Skeletal muscle cell (primary cell): ENCODE data around the gene NAA20.
A peak's percentile ranks its signal among the peaks of the same experiment; 100 is the strongest.

Source experiments
- DNase-seq: peaks from one replicate; pipeline ENCODE4 v3.0.0-alpha.2; 2010; ENCODE audit warnings: low read depth
- H3K4me3 ChIP-seq: 2 replicates; pipeline ENCODE4 v1.5.1; 2011; ENCODE audit warnings: low read depth, mild to moderate bottlenecking, control low read depth, low read length, moderate library complexity

The NAA20 gene, protein sequence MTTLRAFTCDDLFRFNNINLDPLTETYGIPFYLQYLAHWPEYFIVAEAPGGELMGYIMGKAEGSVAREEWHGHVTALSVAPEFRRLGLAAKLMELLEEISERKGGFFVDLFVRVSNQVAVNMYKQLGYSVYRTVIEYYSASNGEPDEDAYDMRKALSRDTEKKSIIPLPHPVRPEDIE

DNA sequence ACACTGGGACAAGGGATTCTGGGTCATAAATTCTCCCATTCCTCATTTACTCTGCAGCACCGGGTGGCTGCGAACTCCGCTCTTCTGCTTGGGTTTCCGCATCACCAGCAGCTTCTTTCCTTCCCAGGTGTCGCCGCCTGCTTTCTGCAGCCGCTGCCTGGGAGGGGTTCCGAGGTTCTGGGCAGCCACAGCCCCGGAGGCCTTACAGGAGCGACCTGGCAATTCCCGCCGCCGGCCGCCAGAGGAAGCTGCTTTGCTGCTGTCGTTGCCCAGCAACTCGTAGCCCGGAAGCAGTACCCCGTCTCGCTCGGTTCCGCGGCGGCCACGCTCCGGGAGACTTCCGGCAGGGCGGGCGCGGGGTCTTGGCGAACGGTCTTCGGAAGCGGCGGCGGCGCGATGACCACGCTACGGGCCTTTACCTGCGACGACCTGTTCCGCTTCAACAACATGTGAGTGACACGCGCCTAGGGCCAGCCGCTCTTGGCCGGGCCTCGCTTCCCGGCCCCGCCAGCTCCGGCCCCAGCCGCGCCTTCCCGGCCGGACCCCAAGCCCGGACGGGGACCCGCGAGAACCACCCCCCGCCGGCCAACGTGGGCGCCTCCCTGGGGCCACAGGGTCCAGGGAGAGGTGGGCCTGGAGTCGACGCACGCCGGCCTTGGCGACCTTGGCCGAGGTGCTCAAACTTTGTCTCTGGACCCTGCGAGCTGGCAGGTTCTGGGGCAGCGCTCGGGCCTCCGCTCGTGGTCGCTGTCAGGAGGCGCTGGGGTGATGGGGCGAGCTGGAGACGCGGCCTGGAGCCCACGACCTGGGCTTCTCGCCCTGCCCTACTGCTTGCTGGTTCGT, at the start of gene NAA20:
TSS of gene NAA20 (plus strand) at position 362 of the 843 bp plus-strand sequence. CDS start at position 397, 35 bp downstream.
- DNase-seq: peak; percentile 69
- peak within 1 kb of the TSS; percentile 94 for H3K4me3 ChIP-seq

DNA sequence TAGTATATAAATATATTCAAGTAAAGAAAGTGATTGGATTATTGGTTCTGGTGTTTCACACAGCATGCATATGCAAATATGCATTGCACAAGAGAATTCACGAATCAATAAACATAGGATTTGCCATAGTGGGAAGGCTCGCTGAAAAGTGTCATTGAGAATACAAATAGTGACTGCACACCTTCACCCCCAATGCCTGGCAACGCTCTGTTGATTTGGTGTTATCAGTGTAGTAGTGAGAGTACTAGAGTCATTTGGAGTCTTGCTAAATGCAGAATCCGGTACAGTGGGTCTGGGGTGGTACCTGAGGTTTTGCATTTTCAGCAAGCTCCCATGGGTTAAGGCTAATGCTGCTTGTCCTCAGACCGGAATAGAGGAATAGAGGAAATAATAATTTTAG, 49.7 kb upstream of the NAA20 start:
- no peak for DNase-seq
- no peak overlapping the region for H3K4me3 ChIP-seq

DNA sequence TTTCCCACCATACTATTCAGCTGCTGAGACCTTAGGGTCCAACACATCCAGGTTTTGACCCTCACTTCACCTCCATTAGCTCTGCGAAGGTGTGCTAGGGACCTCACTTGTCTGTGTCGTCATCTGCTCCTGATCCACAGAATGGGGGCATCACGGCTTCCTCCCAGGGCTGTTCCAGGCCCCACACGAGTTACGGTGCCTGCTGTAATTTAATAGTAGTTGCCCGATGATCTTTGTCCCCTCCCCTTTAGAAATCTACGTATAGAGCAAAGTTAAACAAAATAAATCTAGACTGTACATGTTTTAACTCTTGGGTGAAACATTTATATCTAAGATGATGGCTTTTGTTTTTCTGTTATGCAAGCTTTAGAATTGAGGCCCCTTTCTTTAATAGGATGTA, 49.1 kb upstream of the NAA20 start:
- H3K4me3 ChIP-seq: no peak overlapping the region
- DNase-seq: no peak

DNA sequence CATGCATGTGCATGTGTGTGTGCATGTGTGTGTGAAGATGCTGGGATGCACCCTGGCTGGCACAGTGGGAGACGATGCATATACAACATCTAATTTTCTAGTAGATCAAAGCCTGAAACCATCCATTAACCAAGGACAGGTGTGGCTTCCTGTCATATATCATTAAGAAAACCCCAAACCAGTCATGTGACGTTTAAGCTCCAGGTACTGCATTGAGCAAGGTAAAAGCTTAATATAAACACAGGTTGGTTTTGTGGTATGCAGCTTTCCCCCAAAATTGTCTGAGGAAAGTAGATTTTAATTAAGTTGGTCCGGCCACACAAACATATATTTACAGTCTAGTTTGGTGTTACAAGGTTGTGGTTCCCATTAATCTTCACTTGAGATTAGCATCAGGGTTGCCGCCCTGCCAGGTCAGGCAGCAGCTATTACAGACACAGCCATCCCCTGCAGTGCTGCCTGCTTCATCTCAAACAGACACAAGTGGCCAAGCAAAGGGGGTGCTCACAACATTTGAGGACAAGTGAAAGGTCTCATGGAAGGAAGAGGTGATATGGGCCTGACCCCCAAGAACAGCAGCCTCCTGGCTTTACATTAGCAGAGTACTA, 48.6 kb upstream of the NAA20 start:
- no peak overlapping the region for H3K4me3 ChIP-seq
- DNase-seq: no peak

DNA sequence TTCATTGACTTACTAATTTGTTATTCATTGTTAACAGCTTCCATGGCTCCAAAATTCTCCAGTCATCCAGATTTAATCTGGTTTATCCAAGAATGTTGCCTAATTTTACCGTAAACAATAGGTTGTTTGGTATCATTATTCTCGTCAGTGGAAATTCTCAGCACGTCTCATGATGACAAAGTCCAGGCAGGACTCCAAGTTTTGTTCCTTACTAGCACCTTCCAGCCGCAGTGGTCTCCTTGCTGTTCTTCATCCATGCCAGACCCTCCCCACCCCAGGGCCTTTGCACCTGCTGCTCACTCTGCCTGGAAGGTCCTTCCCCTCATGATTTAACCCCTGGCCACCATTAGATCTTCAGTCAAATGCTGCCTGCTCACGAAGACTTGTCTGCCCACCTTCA, 48.1 kb upstream of the NAA20 start:
- DNase-seq: no peak
- H3K4me3 ChIP-seq: no peak overlapping the region

DNA sequence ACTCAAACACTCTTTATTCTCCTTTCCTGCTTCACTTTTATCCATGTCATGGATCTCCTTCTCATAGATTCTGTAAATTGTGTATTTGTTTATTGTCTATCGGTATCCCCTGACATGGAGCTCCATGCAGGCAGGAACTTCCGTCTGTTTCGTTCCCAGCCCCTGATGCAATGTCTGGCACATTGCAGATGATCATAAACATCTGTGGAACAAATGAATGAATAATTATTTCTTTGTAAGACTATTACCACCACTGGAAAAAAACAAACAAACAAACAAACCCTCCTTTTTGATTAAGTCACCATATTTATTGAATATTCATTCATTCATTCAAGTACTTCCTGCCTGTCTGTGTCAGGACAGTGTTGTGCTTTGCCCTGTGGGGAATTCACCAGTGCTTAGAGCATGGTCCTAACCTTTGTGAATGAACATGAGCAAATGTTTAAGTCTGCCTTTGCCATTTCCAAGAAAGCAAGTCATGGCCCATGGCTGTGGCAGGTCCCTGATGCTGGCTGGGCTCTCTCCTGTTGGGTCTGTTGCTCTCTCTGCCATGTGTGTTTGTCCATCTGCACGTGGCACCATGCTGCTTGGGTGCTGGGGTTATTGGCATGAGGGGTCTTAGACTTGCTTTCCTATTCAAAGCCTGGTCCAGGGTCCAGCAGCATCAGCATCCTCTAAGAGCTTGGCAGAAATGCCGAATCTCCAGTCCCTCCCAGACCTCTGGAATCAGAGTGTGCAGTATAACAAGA, 47.5 kb upstream of the NAA20 start:
- no peak for DNase-seq
- no peak overlapping the region for H3K4me3 ChIP-seq

DNA sequence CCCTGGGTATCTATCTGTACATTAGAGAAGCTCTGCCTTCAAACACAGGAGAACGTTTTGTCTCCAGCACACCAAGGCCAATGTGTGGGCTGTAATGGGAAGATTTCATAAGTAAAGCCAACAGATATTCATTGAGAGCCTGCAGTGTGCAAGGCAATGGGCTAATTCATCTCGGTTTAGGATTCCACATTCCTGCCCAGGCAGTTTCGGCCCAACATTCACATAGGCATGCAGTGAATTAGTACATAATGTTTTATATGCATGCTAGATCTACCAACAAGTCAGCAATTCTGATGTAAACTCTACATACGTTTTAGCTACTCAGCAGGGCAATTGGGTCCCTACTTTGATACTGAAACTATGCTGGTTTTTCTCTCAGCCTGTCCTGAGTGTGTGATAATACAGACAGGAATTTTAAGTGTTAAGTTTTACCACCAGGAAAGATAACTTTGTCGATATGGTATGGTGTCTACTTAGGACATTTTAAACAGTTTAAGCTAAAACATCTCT, 46.9 kb upstream of the NAA20 start:
- no peak for DNase-seq
- no peak overlapping the region for H3K4me3 ChIP-seq

DNA sequence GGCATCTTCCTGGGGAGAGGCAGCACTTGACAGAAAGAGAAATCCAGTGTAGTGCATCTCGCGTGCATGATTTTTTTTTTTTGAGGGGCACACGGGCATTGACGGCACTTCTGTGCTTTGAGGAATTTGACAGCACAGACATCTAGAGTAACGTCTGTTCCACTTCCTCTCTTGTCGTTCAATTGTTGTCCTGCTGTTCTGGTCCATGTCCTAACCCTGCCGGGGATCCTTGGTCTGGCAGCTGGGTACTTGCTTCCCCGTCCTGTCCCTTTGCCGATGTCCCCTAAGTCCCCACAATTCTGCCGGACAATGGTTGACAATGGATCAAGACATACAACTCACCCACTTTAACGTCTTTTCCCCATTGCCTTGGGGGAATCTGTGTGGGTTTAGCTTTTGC, 46.0 kb upstream of the NAA20 start:
- no peak overlapping the region for H3K4me3 ChIP-seq
- DNase-seq: no peak

DNA sequence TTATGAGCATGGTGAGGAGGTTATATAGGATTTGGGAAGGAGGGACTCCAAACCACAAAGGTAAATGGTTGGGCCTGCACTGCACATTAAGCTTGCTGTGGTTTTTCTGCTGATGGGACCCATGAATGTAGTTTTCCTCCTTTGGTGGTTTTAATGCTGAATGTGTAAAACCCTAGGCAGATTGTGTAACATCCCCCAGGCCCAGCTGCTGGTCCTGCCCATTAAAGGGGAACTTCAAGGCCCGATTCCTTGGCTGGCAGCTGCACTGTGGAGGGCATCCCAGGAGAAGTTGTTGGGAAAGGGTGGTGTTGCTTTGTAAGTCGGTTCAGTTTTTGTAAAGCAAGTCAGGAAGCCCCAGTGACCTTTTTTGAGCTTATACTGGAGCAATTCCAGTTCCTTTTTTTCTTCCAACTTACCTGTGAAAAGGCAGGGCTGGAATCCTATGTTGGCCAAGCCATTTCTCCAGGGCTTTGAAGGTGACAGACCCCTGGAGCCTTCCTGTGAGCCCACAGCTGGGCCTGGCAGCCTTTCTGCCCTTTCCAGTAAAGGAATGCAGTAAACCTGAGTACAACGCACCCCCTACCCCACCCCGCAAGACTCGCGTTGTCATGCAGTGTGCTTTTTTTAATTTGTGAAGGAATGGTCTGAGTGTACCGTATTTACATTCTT, 43.1 kb upstream of the NAA20 start:
- H3K4me3 ChIP-seq: peak overlapping the region; percentile 71
- DNase-seq: peak; percentile 81

DNA sequence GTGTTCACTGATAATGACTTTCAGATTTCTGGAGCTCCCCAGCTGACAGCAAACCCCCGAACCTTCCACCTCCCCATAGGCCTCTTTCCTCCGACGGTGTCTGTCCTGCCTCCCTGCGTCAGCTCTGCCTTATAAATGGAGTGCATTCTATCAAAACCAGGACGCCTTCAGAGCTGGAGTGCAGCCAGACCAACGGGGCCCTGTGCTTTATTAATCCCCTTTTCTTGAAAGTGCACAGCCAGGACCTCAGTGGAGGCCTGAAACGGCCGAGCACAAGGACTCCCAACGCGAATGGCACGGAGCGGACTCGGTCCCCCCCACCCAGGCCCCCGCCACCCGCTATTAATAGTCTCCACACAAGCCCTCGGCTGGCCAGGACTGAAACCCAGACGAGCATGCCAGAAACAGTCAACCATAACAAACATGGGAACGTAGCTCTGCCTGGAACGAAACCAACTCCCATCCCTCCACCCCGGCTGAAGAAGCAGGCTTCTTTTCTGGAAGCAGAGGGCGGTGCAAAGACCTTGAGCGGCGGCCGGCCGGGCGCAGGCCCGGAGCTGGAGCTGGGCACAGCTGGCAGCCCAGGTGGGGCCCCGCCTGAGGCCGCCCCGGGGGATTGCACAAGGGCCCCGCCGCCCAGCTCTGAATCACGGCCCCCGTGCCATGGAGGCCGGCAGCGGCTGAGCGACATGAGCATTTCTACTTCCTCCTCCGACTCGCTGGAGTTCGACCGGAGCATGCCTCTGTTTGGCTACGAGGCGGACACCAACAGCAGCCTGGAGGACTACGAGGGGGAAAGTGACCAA, 42.3 kb upstream of the NAA20 start:
- peak overlapping the region; percentile 71 for H3K4me3 ChIP-seq
- DNase-seq: peak; percentile 92

DNA sequence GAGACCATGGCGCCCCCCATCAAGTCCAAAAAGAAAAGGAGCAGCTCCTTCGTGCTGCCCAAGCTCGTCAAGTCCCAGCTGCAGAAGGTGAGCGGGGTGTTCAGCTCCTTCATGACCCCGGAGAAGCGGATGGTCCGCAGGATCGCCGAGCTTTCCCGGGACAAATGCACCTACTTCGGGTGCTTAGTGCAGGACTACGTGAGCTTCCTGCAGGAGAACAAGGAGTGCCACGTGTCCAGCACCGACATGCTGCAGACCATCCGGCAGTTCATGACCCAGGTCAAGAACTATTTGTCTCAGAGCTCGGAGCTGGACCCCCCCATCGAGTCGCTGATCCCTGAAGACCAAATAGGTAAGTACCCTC, 41.7 kb upstream of the NAA20 start:
- no peak for DNase-seq

DNA sequence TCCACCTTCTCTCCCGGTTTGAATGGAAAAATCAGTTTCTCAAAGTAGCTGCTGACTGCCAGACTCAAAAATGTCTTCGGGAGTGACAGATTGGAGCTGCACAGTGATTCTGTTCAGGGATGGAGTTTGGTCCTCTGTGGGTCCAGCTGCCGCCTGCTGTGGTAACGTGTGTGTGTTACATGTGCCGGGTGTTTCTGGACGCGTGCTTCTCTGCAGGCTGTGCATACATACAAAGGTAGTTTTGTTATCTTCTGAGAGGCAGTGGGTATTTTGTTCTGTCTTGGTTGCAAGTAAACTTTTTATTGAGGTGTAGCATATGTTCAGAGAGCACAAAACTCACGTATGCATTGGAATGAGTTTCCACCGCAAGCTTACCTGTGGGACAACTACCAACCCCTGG, 41.3 kb upstream of the NAA20 start:
- no peak for DNase-seq
- H3K4me3 ChIP-seq: peak overlapping the region; percentile 71

More for the DNA sequence above, 41.7 kb upstream of the NAA20 start:
- peak overlapping the region; percentile 71 for H3K4me3 ChIP-seq

DNA sequence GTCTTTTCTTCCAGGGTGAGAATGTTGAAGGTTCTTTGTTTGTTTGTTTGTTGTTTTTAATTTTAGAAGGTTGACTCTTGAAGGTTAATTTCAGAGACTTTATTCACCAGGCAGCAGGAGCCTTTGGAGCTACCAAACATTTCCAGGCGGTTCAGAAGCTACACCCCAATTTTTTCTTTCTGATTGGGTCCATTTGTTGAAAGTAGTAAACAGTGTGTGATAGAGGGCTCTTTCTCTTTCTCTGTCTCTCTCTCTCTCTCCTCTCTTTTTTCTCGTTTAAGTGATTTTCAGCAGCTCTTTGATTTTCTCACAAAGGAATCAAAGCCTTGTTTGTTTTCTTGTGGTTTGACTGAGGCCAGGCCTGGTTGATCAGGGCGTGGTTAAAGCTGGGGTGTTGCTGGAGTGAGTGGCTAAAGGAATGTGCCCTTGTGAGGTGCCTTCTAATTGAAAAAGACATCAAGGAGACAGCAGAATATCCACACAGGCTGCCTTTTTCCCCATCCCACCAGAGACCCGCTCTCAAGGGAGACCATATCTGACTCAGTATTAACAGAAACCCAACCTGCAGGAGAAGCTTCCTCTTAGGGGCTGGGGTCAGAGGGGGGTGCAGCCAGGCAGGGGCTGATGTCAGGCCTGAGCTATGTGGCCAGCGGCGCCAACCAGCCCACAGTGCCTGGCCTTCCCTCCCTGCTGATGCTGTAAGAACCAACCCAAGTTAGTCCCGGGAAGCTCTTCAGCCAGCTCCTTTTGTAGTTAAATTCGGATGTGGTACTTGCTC, 40.4 kb upstream of the NAA20 start:
- peak; percentile 68 for DNase-seq

DNA sequence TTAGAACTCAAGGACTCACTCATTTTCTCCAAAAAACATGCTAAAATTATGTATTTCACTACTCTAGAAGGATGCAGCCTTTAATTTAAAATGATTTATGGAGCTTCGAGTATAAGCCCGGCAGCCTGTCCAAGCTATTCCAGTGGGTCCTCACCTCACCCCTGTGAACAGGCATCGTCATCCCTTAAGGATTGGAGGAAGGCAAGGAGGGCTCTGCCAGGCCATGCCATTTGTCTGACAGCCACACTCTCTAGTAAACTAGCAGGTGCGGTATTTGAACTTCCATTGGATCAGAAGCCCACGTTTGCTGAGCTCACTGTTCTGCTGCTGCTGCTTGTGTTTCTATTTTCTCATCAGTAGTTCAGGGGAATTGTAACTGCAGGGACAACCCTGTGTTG, 39.8 kb upstream of the NAA20 start:
- peak overlapping the region; percentile 71 for H3K4me3 ChIP-seq
- DNase-seq: no peak

More for the DNA sequence above, 40.4 kb upstream of the NAA20 start:
- peak overlapping the region; percentile 71 for H3K4me3 ChIP-seq

DNA sequence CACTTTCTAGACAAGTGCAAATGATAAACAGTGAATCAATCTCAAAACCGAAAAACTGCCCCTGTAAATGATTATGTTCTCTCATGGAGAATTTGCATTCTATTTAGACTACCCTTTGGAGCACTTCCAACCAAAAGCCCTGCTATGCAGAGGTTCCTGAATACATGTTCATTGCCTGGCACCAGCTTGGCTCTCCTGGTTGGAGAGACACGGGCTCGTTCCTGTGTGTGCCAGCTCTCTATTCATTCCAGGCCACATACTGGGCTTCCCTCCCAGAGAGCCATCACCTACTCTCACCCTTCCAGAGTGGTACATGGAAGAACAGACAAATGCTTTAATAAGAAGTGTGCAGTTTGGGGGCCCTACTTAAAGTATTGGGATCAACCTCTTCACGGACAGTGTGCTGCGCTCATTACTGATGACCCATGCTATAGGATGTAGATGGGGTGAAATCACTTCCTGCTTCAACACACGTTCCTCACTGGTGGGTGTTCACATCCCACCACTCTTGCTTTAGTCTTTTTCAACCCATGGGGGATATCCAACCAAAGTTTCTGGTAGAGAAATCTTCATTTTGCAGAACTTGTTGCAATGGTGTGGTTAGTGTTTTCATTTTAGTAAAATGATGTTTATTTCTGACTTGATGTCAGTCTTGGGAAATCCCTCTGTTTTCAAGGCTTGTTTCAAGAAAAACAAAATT, 38.5 kb upstream of the NAA20 start:
- no peak overlapping the region for H3K4me3 ChIP-seq

DNA sequence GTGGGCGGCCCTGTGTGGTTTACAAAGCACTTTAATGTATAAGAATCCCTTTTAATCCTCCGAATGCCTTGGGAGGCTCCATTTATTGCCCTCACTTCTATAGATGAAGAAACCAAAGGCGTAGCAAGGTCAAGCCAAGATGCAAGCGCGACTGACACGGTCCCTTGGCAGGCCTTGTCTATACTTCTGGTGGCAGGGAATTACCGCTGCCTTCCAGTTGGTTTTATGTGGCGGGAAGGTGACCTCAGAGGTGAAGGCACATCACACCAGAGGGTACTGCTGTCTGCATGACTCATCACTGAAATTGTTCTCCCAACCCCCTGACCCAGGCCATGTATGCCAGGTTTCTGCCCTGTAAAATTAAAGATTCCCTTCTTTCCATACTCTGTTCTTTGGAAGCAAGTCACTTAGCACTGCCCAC, 36.1 kb upstream of the NAA20 start:
- H3K4me3 ChIP-seq: no peak overlapping the region
- DNase-seq: peak; percentile 58

More for the DNA sequence above, 38.5 kb upstream of the NAA20 start:
- no peak for DNase-seq

DNA sequence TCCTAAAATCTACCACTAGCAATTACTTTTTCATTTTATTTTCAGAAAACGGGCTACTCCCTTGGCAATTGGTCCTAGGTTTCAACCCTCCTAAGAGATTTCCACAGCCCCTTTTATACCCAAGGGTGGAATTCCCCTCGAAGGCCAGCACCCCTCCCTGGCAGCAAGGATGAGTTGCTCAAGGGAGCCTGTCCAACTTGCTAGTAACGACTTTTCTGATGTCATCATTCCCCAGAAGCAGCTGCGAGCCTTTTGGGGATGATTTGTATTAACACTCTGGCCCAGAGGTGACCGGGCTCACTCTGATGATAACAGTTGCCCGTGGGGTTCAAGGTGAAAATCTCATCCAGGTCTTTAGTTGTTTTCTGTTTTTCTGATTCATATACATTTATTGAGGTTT, 30.7 kb upstream of the NAA20 start:
- H3K4me3 ChIP-seq: no peak overlapping the region
- DNase-seq: no peak
